Germinal center (tissue), 1 donor: ENCODE data around the gene SKIDA1.
A peak's percentile ranks its signal among the peaks of the same experiment; 100 is the strongest.

Experiments used
- DNase-seq: peaks from one replicate; pipeline ENCODE4 v3.0.0; 2012; ENCODE audit warnings: mixed read lengths, low spot score

SKIDA1 gene

DNA sequence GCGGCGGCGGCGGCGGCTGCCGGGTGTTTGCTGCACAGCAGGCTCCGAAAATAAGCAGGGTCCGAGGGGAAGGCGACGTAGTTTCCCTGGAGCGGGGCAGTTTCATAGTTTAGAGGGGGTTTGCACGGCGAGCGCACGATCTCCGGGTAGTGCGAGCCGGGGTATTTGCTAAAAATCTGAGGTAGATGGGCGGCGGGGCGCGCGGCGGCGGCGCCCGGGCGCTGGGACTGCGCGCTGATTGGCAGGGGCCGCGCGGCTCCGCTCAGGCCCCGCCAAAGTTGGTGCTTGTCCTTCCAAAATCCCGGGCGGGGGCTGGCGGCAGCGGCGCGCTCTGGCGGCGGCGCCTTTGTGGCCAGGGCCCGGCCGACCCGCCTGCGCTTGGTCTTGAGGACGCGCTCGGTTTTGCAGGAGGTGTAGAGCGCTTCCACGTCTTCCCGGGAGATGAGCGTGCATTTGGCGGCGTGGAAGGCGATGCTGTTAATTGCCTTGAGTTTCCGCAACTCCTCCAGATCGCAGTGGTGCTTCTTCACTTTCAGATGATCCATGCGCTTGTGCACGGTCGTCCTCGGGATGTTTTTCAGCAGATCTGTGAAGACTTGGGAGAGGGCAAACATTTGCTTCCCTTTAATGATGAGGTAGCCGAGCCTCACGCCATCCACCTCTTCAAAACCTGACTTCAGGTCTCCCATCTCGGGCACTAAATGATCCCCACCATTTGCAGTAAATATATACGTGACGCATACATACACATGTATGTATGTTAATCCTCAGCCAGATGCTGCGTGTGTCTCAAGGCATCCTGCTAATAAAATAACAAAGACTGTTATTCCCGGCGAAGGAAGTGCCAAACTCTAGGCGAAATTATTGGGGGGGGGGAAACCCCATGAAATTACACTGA lies 8.1 kb downstream of the SKIDA1 start:
- DNase-seq: peak; percentile 44

DNA sequence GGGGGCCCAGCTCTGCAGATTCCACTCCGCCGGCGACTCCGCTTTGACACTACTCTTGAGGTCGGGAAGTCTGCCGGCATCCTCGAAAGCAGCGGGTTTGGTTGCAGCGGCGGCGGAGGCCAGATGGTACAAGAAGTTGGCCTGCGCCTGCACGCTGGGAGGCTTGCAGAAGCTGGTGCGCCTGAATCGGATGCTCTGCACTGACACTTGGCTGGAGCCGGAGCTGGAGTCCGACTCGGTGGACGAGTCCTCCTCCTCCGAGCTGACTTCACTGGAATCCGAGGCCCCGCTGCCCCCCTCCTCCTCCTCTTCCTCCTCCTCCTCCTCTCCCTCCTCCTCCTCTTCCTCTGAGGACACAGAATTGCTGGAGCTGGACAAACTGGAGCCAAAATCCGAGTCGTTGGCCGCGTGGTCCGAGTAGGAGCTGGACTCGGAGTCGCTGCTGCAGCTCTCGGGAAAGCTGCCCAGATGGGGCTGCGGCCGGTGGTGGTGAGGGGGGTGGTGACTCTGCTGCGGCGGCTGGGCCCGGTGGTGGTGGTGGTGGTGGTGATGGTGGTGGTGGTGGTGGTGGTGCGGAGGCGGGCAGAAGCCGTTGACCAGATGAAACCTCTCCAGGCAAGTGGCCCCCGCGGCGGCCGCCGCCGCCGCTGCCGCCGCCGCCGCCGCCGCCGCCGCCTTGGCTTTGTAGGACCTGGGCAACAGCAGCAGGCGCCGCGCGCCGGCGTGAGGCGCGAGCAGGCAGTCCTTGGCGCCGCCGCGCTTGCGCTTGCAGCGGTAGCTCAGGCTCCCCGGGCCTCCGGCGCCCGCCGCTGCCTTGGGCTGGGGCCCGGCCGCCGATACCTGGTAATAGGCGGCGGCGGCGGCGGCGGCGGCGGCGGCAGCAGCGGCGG lies 9.0 kb downstream of the SKIDA1 start:
- DNase-seq: peak; percentile 61

GRCh38 chr10:21515361-21516241 lies 9.9 kb downstream of the SKIDA1 start:
- no peak for DNase-seq

DNA sequence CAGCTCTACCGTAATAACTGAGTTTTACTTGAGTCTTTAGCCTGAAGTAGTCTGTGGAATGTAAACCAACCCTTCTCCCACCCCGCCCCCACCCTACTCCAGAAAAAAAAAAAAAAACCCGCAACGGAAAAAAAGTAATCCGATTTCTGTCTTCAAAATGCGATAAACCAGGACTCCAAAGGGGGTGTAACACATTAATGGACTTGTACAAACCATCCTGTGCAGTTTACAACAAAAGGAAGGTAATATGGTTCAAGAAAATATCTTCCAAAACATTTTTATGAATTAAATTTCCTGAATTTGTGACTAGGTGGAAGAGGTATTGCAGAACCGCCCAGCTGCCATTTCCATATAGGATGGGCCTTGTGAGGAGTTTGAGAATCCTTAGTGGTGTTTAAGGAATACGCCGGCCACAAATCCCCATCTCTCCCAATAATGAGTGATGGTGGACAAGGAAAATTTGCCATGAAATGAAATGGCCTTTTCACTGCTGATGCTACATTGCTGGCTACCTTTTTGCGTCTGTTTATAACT lies 10.6 kb downstream of the SKIDA1 start:
- no peak for DNase-seq

DNA sequence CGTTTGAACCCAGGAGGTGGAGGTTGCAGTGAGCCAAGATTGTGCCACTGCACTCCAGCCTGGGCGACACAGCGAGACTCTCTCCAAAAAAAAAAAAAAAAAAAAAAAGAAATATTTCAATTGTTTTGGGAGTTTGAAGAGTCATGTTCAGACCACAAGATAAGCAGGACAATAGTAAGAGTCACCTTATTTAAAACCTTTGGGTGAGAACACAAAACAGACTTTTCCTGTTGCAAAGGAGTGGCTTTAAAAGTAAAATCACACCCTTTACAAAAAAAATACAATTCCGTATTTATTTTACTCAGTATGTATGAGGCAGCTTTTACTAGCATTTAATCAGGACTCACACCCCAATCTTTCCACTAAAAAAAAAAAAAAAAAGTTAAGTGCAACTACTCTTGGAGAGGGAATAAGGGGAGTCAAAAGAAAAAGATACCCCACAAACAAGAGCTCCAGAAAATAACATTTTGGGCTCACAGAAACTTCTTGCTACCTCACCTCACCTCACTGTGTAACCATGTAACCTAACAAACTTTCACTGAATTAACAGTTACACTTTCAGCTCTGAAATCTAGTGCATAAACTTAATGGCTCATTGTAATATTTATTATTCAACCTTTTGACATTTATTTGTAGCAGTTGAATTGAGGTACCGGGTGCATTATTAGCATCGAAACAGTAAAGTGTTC lies 11.2 kb downstream of the SKIDA1 start:
- DNase-seq: no peak

DNA sequence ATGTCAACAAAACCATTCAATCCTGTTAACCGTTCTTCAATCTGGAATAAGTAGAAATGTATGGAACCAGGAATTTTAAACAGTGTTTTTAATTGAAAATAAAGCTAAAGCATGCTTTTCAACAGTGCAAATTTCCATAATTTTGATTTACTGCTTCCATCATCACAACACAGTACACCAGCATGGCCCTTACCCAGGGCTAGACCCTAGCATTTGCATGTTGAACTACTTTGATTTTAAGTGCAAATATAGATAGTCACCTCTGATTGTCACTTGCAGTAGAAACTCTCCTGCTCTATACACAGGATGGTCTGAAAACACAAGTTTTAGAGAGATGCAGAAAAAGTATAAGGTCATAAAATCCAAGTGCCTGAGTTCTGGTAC lies 12.1 kb downstream of the SKIDA1 start:
- DNase-seq: no peak

- DNase-seq: no peak
Measured at GRCh38 chr10:21512573-21513404, 12.7 kb downstream of the SKIDA1 start.

GRCh38 chr10:21511946-21512572 lies 13.4 kb downstream of the SKIDA1 start:
- DNase-seq: no peak

- no peak for DNase-seq
Measured at GRCh38 chr10:21511095-21511570, 14.3 kb downstream of the SKIDA1 start.

- no peak for DNase-seq
Measured at GRCh38 chr10:21510241-21511094, 15.0 kb downstream of the SKIDA1 start.

- no peak for DNase-seq
Measured at GRCh38 chr10:21509341-21510240, 15.9 kb downstream of the SKIDA1 start.

GRCh38 chr10:21508706-21509331 lies 16.7 kb downstream of the SKIDA1 start:
- no peak for DNase-seq

DNA sequence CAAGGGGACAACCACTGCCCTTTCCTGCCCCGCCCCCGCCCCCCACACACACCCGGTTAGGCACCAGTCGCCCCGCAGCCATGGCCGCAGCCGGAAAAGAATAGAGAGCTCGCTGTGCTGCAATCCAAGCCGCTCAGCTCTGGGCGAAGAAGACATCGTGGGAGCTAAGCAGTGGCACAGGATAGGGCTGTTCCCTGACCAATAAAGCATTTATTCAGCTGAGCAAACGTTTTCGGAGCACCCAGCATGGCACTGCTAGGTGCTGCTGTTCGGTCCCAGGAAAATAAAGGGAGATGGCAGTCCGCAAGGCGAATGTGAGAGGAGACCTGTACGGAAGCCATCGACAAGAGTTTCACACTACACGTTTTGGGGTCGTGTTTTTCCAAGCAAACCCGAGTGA lies 18.3 kb downstream of the SKIDA1 start:
- no peak for DNase-seq

- DNase-seq: no peak
Measured at GRCh38 chr10:21506351-21506750, 19.1 kb downstream of the SKIDA1 start.

- no peak for DNase-seq
Measured at GRCh38 chr10:21505711-21506278, 19.7 kb downstream of the SKIDA1 start.

DNA sequence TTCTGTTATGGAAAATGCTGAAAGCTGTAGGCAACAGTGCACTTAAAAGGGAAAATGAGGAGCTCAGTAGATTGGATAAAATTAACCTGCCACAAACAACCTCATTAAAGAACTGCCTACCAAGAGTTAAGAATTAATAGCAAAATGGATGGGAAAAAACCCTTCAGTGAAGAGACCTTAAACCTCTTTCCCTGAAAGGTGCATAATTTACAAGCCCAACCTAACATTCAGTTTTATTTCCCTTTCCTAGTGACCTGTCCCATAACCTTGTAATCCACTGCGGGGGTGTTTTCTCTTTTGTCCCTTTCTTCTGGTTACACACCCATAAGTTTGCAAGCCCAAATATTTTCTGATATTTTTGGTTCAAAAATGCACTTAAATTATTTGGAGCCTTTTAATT lies 21.9 kb downstream of the SKIDA1 start:
- no peak for DNase-seq

DNA sequence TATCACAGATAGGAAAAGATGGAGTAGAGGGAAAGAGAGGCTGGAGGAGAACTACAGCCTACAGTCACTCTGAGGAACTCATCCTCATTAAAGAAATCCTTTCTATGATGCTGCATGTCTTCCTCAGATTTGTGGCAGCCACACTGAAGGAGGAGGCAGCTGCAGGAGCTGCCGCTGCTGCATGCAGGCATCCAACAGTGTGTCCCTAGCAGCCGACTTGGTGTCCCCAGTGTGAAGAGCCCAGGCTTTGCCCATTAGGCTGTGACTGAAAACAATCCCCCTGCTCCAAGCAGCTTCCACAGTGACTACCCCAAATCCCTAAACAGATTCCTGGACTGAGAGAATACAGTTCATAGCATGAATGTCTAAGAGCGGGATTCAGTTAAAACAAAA lies 23.1 kb downstream of the SKIDA1 start:
- no peak for DNase-seq
